ENCODE results near the gene KDSR. TPM values are rescaled to one million over a fixed set of nuclear protein-coding genes. Genes with fewer than 3 reads are reported as not detected.

KDSR gene
- total and polyA plus RNA-seq, 2 of the 13 experiments (the other 11 are each of a cell fraction or from before 2014, with no cell fraction given) = 10.4 to 20.9 TPM

DNA sequence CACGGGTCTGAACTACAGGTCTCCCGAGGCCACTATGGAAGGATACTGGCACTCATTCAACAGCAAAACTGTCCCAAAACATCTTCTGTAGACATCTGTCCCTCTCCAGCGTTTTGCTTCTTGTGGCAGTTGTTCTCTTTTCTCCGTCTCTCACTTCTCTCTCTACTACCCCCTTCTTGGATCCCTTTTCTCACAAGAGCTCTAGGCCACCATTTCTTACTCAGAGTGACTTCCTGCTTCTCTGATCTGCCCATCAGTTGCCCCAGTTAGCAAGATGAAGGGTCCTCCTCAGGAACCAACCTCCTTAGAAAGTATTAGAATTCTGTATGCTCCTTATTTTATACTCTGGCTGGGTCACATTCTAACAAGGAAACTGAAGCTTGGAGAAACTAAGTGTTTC, 80.1 kb downstream of the KDSR start:
- CTCF ChIA-PET (ENCODE audit: low intra/inter-chr PET ratio, low total read pairs) = no interaction called here
- H3K79me2 ChIP-seq (ENCODE audit: insufficient read depth, low read length) = no peaks in the 10 kb centered on the region
- H3K27ac ChIP-seq (ENCODE audit: extremely low read length, insufficient read depth, low read length) = no peak overlapping the region
- no TSS peak for BruUV-seq (replicated peaks)
- DNase-seq (ENCODE audit: low spot score) (no peak), ATAC-seq (no peak), FAIRE-seq (no peak)
- H4K20me1 ChIP-seq (ENCODE audit: insufficient read depth, low read length) = no peaks in the 10 kb centered on the region
- no peaks in the 10 kb centered on the region for H3K9me3 ChIP-seq (ENCODE audit: low read length)
- no peak overlapping the region for H3K4me3 ChIP-seq (replicated peaks in 1 of 3; ENCODE audit: insufficient read depth in 1 of 3, low read depth in 2 of 3, low read length in 3 of 3)
- POLR2A ChIA-PET = no interaction called here
- no peaks in the 10 kb centered on the region for H3K4me1 ChIP-seq (ENCODE audit: insufficient read depth, low read length)
- H3K36me3 ChIP-seq (replicated peaks in 1 of 2; ENCODE audit: control insufficient read depth in 1 of 2, insufficient read depth in 2 of 2, low read length in 2 of 2) = no peaks in the 10 kb centered on the region
- no peak overlapping the region for H3K9ac ChIP-seq (ENCODE audit: insufficient read depth, low read depth, low read length)
- H2AFZ ChIP-seq (ENCODE audit: low read length) = no peak overlapping the region
- no peak overlapping the region for H3K4me2 ChIP-seq (ENCODE audit: low read depth, low read length)
- in situ Hi-C loops (cut with HindIII; ENCODE audit: extremely low pct_ligation_motif_present, low pct_unique_long_range_greater_than_20kb) = no loop called here
- TF ChIP-seq CAMTA2 (CRISPR knock-in tag; IDR thresholded peaks at IDR 0.05; ENCODE audit: borderline replicate concordance) = no peak
- no peak for TF ChIP-seq CHCHD3 (CRISPR knock-in tag; IDR thresholded peaks at IDR 0.05)
- no peak for TF ChIP-seq KDM3A (CRISPR knock-in tag; IDR thresholded peaks at IDR 0.05; ENCODE audit: low read depth)
- TF ChIP-seq, protein P1, sequence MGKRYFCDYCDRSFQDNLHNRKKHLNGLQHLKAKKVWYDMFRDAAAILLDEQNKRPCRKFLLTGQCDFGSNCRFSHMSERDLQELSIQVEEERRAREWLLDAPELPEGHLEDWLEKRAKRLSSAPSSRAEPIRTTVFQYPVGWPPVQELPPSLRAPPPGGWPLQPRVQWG (CRISPR knock-in tag; IDR thresholded peaks at IDR 0.05; ENCODE audit: borderline replicate concordance, low read depth) = no peak
- no peak for TF ChIP-seq ZNF781 (CRISPR knock-in tag; IDR thresholded peaks at IDR 0.05; ENCODE audit: borderline replicate concordance, not compliant biosample characterization)
- no peak for TF ChIP-seq SETDB1 (CRISPR knock-in tag; IDR thresholded peaks at IDR 0.05; ENCODE audit: borderline replicate concordance)
- 0% methylated on average over 4 of the region's 4 CpGs for WGBS (ENCODE audit: low lambda C conversion rate)
- H3K27me3 ChIP-seq (ENCODE audit: control insufficient read depth in 1 of 2, insufficient read depth in 2 of 2, low read length in 2 of 2) = peaks cover 2 to 21% of the 10 kb centered on the region in 2 experiments; a peak in 2 of 5 replicates
- intact Hi-C loops (cut with micrococcal nuclease; ENCODE audit: unreplicated experiment) = no loop called here

DNA sequence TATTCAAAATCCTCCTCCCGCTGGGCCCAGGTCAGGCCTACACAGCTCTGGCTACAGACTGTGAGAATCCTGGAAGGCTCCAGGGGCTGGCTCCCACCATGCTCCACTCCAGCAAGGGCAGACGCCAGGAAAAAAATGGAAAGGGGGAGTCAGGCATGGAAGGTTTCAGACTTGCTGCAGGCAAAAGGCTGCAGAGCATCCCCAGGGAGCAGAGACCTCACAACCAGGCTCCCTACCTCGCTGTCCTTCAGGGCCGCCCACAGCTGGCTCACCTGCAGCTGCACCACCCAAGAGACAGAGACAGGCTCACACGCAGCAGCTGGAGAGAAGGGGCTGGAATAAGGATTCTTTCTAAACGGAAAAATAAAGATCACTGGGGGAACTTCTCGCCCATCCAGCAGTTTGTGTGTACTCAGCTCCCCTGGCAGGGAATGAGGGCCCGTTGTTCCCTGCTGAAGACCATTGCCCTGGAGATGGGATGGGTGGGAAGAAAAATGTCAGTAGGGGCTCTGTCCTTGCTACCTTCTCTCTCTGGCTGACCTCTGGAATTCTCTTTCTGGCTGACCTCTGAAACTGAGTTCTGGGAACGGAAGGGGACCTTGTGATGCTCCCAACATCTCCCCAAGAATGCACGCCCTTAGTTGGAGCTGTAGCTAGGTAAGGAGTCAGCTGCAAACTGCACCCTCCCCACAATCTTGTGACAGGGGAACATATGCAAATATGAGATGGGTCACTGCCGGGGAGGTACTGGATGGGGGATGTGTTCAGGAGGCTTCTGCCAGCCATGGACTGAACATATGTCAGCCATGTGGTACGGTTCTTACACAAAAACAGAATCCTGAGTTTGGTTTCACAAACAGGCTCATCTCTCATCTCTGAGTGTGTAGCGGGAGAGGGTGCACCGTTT, 81.9 kb downstream of the KDSR start:
- Histone ChIP-seq H3K36me3 (replicated peaks in 1 of 2; ENCODE audit: control insufficient read depth in 1 of 2, insufficient read depth in 2 of 2, low read length in 2 of 2) (no peaks in the 10 kb centered on the region), H3K9ac (ENCODE audit: insufficient read depth, low read depth, low read length) (no peak overlapping the region), H4K20me1 (ENCODE audit: insufficient read depth, low read length) (no peaks in the 10 kb centered on the region), H3K27me3 (ENCODE audit: control insufficient read depth in 1 of 2, insufficient read depth in 2 of 2, low read length in 2 of 2) (peaks cover 2 to 21% of the 10 kb centered on the region in 2 experiments; a peak in 2 of 5 replicates), H3K79me2 (ENCODE audit: insufficient read depth, low read length) (no peaks in the 10 kb centered on the region), H3K9me3 (ENCODE audit: low read length) (no peaks in the 10 kb centered on the region), H3K27ac (ENCODE audit: extremely low read length, insufficient read depth, low read length) (no peak overlapping the region), H3K4me2 (ENCODE audit: low read depth, low read length) (no peak overlapping the region), H2AFZ (ENCODE audit: low read length) (no peak overlapping the region), H3K4me1 (ENCODE audit: insufficient read depth, low read length) (no peaks in the 10 kb centered on the region), H3K4me3 (replicated peaks in 1 of 3; ENCODE audit: insufficient read depth in 1 of 3, low read depth in 2 of 3, low read length in 3 of 3) (no peak overlapping the region)
- in situ Hi-C loops (cut with HindIII; ENCODE audit: extremely low pct_ligation_motif_present, low pct_unique_long_range_greater_than_20kb) (no loop called here), intact Hi-C loops (cut with micrococcal nuclease; ENCODE audit: unreplicated experiment) (no loop called here)
- ATAC-seq (no peak), FAIRE-seq (no peak), DNase-seq (ENCODE audit: low spot score) (no peak)
- TF ChIP-seq MEIS2 (CRISPR knock-in tag; IDR thresholded peaks at IDR 0.05) = no peak
- no TSS peak for BruUV-seq (replicated peaks)
- ChIA-PET POLR2A (no interaction called here), CTCF (ENCODE audit: low intra/inter-chr PET ratio, low total read pairs) (no interaction called here)
- WGBS (ENCODE audit: low lambda C conversion rate) = 8% methylated on average over 11 of the region's 14 CpGs

All from HepG2 (cell line).